Spleen (tissue), 7 donors: ENCODE data around the gene ARHGAP19.

Experiments used
- POLR2A ChIP-seq, 3 donors: fragments of 450-650 bp; IDR thresholded peaks; one replicate each; pipeline ENCODE4 v1.5.1; 2017; ENCODE audit warnings: antibody characterized with exemption in 3 of 3, mild to moderate bottlenecking in 1 of 3
- POLR2AphosphoS5 ChIP-seq, 3 donors: sonication (generic); formaldehyde crosslinking; IDR thresholded peaks; one replicate each; pipeline ENCODE4 v1.5.1; 2017; ENCODE audit warnings: antibody characterized with exemption in 3 of 3
- TF ChIP-seq, protein P1 (sequence below), 11 experiments: fragments of 200-600 bp in 7 of 11; fragments of 450-650 bp in 4 of 11; sonication (generic) in 4 of 11; IDR thresholded peaks in 8 of 11; conservative IDR thresholded peaks in 3 of 11; 1 replicate in 7 of 11; 2 replicates in 4 of 11; pipeline versions ENCODE4 v1.4.0 to v1.8.0; 2016 to 2021; ENCODE audit warnings: antibody characterized with exemption in 11 of 11, inconsistent platforms in 4 of 11, mild to moderate bottlenecking in 1 of 11
- donor health status: DM: no; HTN: no; CAD: no; lungs with moderate emphysema.
- donor health status: DM: no; HTN: no; CAD: no.
- donor health status: DM: no; HTN: no; CAD: no.

- TF ChIP-seq POLR2A (IDR thresholded peaks at IDR 0.05) = no peak
- TF ChIP-seq, protein P1, sequence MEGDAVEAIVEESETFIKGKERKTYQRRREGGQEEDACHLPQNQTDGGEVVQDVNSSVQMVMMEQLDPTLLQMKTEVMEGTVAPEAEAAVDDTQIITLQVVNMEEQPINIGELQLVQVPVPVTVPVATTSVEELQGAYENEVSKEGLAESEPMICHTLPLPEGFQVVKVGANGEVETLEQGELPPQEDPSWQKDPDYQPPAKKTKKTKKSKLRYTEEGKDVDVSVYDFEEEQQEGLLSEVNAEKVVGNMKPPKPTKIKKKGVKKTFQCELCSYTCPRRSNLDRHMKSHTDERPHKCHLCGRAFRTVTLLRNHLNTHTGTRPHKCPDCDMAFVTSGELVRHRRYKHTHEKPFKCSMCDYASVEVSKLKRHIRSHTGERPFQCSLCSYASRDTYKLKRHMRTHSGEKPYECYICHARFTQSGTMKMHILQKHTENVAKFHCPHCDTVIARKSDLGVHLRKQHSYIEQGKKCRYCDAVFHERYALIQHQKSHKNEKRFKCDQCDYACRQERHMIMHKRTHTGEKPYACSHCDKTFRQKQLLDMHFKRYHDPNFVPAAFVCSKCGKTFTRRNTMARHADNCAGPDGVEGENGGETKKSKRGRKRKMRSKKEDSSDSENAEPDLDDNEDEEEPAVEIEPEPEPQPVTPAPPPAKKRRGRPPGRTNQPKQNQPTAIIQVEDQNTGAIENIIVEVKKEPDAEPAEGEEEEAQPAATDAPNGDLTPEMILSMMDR (IDR thresholded peaks at IDR 0.05 in 8 of 11, conservative IDR thresholded peaks at IDR 0.05 in 3 of 11) = no peak
- TF ChIP-seq POLR2AphosphoS5 (IDR thresholded peaks at IDR 0.05) = no peak
These were observed 76.7 kb downstream of the ARHGAP19 start for GRCh38 chr10:97215619-97216260.
